Putamen (tissue), 1 donor: Measurements from ENCODE around the gene HECTD2.
"Not testable (repeated sequence)": the region's sequence is repeated elsewhere in the genome, so short reads cannot be mapped to it uniquely, and the experiment has no call there.

Experiments used
- DNase-seq: peaks from one replicate; pipeline ENCODE4 v3.0.0-alpha.2; 2016; ENCODE audit warnings: low spot score

HECTD2 gene, protein sequence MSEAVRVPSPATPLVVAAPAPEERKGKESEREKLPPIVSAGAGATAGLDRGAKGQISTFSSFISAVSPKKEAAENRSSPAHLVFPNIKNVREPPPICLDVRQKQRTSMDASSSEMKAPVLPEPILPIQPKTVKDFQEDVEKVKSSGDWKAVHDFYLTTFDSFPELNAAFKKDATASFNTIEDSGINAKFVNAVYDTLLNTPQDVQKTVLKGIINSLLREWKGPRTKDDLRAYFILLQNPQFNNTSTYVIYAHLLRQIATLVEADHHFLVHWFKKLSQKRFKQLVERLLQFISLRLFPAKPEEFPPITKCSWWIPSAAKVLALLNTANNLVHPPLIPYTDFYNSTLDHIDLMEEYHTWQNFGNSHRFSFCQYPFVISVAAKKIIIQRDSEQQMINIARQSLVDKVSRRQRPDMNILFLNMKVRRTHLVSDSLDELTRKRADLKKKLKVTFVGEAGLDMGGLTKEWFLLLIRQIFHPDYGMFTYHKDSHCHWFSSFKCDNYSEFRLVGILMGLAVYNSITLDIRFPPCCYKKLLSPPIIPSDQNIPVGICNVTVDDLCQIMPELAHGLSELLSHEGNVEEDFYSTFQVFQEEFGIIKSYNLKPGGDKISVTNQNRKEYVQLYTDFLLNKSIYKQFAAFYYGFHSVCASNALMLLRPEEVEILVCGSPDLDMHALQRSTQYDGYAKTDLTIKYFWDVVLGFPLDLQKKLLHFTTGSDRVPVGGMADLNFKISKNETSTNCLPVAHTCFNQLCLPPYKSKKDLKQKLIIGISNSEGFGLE

DNA sequence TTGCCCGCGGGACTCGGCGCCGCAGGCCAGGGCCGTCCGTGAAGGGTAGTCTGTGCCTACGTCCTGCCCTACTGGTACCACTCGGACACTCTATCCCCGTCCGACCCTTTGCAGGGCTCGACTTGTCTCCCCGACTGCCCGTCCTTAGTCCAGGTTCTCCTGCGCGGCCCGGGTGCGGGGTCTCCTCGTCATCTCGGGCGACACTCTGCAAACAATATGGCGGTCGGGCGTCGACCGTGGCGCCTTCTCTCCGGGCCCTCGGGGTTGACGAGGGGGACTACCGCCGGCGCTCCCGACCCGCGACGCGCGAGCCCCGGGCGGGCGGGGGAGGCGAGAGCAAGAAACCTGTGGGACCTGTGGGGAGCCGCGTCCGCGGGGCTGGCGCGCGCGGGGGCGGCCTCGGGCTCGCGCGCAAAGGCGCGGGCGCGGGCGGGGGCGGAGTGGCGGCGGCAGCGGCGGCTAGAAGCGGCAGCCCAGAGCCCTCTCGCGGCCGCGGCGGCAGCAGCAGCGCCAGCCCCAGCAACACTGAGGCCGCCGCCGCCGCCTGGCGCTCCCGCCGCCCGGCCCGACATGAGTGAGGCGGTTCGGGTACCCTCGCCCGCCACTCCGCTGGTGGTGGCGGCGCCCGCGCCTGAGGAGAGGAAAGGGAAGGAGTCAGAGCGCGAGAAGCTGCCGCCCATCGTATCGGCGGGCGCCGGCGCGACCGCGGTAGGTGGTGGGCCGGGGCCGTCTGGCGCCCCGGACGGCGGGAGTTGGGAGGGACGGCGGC lies at the start of gene HECTD2:
HECTD2 (plus strand) TSS at position 476 of the 769 bp plus-strand sequence; CDS start at position 571, 95 bp downstream.
- DNase-seq: peak; percentile 85

DNA sequence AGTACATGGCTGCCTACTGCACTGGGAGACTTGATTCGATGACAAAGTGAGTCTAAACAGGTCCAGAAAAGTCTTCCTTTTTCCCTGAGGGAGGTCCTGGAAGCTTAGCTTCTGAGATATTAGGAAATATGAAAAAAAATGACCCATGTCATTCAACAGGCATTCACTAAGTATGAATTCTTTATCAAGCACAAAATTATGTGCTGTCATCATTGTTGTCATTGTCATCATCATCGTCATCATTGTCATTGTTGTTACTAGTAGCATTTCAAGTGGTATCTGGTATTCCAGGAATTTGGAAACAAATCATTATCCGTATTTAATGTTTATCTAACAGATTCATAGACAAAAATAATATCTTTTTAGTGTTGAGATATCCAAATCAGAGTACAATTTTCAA lies 49.7 kb upstream of the HECTD2 start:
- no peak for DNase-seq

DNA sequence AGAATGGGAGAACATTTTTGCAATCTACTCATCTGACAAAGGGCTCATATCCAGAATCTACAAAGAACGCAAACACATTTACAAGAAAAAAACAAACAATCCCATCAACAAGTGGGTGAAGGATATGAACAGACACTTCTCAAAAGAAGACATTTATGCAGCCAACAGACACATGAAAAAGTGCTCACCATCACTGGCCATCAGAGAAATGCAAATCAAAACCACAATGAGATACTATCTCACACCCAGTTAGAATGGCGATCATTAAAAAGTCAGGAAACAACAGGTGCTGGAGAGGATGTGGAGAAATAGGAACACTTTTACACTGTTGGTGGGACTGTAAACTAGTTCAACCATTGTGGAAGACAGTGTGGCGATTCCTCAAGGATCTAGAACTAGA lies 44.6 kb upstream of the HECTD2 start:
- DNase-seq: not testable (repeated sequence)

DNA sequence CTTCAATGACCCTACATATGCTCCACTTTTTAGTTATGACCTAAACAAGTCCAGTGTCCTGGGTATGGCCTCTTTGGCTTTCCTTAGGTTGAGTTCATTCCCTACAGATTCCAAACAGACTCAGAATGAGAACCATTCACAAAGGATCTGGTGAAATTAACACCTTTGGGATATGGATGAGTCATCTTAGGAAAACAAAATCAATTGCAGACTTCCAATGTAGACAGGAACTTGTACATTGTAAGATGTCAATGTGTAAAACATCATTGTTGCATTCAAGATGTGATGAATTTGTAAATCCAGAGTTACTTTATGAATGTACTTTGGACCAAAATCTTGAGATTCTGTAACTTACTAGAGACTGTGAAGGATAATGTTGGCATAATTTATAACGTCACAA lies 43.4 kb upstream of the HECTD2 start:
- DNase-seq: no peak

DNA sequence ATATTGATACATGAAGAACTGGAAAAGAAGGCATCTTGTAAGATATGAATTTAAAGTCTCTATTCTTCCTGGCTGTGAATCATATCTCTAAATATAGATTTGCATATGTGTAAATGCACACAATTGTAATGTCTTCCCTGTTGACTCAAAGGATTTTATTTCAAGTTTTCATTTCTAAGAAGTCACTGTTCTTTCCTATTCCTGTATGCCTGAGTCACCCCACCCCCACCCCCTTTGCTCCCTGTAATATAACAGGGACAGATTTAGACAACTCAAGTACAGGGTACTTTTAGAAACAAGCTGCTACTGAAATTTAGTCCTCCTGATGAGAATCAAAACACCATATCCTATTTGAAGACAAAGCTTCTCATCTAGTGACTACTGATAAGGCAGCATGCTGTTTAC lies 43.0 kb upstream of the HECTD2 start:
- DNase-seq: no peak

DNA sequence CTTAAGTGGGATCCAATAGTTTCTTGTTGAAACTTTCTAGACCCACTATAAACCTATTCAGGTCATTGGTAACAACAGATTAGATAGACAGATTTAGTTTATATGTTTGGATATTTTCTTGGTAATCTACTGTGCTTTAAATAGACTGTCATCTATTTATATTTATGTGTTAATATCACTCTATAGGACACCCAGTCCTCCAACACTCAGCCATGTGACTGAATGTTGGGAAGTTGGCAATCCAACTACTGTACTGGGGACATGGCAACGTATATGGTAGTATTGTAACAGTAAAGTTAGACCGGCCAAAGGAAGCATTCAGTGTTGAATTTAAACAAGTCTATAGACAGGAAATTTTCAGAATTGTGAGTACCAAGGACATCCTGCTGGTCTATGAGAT lies 42.6 kb upstream of the HECTD2 start:
- DNase-seq: no peak

DNA sequence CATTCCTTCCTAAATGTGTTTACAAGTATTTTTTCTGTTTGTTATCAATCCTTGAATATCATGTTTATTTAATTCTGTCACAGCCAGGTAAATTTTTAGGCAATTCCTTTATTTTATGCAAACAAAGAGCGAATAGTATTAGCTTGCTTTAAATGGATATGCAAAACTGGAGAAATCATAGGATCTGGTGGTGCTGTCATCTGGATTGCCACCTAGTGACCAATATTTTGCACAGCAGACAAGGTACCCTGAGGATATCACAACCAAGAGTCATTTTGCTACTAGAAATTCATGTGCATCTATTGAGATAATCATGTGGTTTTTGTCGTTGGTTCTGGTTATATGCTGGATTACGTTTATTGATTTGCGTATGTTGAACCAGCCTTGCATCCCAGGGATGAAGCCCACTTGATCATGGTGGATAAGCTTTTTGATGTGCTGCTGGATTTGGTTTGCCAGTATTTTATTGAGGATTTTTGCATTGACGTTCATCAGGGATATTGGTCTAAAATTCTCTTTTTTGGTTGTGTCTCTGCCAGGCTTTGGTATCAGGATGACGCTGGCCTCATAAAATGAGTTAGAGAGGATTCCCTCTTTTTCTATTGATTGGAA lies 40.1 kb upstream of the HECTD2 start:
- not testable (repeated sequence) for DNase-seq

DNA sequence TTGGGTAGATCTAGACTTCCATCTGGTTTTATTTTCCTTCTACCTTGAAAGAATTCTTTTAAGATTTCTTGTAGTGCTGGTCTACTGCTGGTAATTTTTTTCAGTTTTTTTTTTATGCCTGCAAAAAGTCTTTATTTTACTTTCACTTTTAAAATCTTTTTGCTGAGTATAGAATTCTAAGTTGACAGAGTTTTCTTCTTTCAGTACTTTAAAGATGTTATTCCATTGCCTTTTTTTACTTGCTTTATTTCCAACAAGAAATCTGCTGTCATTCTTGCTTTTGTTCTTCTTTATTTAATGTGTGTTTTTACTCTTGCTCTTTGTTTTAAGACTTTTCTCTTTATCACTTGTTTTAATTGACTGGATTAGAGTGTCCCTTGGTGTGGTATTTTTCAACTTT lies 36.1 kb upstream of the HECTD2 start:
- no peak for DNase-seq

DNA sequence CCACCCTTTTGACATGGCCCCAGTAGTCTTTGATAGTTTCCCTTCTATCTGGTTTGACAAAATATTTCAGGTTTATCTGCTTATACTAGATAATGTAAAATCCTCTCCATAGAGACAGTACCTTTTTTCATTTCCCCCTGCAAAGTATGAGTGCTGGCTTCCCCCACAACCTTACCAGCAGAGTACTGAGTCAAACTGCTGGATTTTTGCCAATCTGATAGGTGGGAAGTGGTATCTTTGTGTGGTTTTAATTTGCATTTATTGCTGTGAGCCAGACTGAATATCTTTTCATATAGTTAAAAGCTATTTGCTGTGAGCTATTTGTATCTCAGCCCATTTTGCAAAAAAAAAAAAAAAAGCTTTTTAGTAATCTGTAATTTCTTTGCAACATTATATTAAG lies 32.1 kb upstream of the HECTD2 start:
- DNase-seq: peak; percentile 73

DNA sequence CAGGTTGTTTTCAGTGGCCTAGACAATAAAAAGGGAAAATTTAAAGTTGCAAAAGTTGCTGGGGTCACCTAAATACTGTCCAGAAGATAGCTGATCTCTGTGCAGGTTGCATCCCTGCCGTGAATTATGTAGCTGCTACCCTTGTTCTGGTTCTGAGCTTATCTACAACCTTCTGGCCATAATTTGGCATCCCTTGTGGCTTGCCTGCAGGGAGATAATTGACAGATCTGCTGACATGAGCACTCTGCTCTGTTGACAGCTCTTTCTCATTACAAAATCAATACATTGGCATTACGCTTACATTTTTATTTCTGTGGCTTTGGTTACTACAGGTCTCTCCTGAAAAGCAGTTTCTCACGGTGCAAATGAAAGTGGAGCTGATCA lies 29.3 kb upstream of the HECTD2 start:
- DNase-seq: no peak

DNA sequence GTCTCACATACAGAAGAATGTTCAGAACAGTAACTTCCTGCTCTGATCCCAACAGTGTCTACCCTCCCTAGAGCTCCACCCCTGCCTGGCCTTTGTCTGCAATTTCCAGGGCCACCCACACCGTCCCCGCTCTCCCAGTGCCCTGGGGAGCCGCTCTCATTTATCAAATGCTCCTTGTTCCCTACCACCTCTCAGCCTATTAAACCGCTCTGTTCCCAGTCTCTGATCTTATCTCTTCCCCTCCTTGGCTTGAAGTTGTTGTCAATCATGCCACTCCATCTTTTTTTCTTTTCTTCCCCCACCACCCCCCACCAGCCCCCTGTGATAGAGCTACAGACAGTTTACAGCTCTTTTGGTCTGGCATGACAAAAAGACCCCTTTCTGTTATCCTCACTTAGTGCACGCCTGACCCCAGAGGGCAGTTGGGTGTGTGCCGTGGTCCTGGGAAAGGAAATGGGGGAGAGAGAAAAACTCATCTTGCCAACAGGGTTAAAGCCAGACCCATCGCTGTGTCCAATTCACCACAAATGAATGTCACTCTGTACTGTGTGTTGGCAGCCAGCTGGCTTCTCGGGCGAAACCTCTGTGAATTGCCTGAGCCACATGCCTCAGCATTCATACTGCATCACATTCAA lies 28.8 kb upstream of the HECTD2 start:
- DNase-seq: peak; percentile 10

DNA sequence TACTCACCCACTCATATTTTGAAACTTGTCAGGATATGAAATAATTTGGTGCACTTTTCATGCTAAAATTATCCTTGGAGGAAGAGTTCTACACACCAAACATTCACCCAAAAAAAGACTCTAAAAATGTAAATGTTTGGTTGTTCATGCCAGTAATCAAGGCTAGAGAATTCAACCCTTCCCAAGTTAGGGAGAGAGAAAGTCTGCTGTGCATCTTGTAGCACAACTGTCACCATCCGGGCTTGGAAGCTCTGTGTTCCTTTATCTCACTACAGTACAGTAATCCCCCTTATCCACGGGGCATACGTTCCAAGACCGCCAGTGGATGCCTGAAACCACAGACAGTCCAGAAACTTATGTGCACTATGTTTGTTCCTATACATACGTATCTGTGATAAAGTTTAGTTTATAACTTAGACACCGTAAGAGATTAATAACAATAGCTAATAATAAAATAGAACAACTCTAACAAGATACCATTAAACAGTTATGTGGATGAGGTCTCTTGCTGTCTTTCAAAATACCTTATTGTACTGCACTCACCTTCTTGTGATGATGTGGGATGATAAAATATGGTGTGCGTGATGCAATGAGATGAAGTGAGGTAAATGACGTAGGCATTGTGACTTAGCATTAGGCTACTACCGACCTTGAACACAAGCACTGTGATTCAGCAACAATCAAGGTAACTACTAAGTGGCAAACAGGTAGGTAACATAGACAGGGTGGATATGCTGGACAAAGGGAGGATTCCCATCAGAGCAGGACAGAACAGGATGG lies 24.6 kb upstream of the HECTD2 start:
- no peak for DNase-seq

DNA sequence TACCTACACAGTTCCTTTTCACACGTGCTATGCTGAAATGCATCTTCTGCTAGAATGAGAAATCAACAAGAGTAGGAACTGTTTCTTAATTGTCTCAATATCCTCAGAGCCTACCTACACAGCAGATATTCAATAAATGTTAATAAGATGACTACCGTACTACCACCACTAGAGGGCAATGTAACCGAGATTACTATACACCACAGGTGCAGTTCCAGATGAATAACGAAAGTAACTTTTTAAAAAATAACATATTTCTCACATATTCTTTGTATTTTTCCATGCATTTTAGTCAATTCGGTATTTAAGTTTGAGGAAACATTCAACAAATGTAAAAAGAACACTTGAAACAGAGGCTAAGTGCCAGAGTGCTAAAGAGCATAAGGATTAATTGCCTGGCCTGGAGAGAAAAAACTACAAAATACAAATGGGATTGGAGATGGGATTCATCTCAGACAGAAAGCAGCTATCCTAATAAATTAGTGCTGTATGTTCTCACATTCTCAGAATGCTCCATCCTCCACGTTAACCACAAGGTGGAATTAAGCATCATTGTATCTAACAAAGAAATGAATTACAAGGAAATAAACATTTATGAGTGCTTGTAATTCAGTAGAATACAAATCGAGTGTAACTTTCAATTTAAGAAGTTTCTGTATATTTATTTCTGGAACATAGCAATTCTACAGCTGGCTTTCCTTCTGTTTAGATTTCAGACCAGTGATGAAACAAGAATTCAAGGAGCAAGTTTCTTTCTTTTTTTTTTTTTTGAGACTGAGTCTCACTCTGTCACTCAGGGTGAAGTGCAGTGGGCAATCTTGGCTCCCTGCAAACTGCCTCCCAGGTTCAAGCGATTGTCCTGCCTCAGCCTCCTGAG lies 20.3 kb upstream of the HECTD2 start:
- DNase-seq: peak; percentile 49

DNA sequence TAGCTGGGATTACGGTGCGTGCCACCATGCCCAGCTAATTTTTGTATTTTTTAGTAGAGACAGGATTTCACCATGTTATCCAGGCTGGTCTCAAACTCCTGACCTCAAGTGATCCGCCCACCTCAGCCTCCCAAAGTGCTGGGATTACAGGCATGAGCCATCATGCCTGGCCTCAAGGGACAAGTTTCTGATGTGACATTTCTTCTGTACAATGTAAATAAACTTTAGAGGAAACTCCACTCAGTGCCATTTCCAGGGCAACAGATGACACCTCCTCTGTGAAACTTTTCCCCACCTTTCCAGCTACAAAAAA lies 19.7 kb upstream of the HECTD2 start:
- not testable (repeated sequence) for DNase-seq

DNA sequence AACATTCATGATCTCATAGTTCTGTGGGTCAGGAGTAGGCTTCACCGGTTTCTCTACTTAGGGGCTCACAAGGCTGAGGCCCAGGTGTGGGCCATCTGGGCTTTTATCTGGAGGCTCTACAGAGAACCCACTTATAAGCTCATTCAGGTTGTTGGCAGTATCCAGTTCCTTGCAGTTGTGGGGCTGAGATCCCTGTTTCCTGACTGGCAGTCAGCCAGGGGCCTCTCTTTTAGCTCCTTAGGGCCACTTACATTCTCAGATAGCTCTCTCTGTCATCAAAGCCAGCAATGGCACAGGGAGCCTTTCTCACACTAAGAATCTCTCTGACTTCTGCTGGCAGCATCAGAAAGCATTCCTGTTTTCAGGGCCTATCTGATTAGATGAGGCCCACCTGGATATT lies 18.2 kb upstream of the HECTD2 start:
- DNase-seq: no peak

DNA sequence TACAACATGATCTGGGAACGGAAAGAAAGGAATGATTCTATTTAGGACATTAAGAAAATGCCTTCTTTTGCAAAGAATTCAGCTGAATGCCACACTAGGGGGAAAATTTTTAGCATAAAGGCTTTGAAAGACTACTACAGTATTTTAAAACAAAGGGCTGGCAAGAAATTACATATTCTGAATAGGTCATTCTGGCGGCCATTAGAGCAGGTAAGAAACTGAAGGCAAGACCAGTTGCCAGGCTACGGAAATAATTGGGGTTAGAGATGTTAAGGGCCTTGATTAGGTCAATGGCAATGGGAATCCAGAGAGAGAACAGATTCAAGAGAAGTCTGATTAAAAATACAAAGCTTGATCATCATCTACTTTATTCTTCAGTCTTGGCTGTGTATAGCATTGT lies 3.8 kb upstream of the HECTD2 start:
- no peak for DNase-seq

DNA sequence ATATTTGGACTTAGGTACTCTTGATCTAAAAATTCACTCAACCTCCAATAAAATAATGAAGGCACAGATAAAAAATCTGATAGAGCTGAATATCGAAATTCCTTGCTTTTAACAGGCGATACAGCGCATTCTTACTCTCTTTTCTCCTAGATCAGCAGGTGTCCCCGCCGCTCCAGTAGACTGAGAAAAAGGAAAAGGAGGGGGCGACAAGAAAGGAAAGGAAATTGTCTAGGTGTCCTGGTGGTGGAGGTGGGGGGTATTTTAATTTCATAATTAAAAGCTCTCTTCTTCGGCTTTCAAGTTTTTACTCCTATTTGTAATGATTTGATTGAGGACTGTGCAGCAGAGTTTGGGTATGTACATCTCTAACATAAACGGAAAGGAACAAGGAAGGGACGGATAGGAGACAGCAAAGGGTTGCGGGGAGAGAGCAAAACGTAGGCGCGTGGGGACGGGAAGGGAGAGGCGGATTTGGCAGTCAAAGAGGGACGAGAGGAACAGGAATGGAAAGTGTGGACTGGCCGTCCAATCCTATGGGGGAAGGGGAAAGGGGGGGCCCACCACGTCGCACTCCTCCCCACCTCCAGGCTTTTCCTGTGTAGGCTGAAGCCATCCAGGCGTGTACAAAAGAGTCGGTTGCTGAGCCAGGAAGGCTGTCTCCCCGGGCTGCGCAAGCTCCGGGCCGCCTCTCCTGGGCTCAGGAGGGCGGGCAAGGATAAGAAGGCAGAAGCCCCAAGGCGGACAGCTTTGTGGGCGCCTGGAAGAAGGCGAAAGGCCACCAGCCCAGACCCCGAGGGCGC lies 875 bp upstream of the HECTD2 start:
- peak; percentile 81 for DNase-seq

DNA sequence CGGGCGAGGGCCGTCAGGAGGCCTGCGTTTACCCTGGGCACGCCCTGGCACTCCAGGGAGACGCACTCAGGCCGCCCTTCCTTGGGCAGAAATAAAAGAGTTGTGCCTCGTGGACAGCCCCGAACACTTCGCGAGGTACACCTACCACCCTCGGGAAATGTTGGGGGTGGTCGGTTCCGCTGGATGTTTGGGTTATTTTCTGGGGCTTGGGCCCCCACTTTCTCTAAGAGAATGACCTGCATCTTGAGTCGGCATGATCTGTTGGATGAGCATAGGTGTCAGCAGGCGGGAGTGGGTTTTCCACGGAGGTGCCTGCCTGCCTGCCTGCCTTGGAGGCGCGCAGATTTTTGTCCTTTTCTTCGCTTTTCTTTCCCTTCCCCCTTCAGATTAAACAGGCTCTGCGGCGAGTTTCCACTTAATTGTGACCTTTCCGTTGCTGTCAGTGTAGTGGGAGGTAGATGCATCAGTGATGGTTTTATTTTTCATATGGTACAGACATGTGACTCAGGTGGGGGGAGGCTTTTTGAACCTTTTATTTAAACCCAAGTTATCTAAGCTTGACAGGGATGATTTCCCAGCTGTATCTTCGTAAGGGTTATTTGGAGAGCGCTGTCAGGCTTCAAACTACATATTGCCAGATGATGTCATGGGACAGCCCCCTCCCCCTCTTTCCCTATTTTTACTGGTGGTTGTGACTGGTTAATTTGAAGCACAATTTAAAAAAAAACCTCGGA lies 661 bp downstream of the HECTD2 start:
- DNase-seq: peak; percentile 41

DNA sequence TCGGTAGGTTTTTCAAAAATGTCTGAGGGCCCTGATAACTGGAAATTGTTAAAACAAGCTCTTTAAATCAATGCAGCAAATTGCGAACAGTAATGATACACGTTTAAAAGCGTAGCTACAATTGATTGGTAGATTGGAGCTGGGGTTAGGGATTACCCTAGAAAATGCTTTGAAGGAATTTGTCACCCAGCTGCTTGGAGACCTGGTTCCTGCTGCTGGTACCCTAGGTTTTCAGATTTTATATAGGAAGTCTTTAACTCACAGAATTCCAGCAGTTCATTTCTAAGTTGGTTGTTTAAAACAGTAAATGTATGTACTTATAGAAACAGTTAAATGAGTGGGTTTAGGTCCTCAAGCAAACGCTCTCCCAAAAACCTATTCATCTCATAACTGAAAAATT lies 1.5 kb downstream of the HECTD2 start:
- no peak for DNase-seq
